Colonic mucosa (tissue), 4 donors: Measurements from ENCODE around the gene CABLES2. TPM values are rescaled to one million over a fixed set of nuclear protein-coding genes. Genes with fewer than 3 reads are reported as not detected.

Experiments
- DNase-seq: peaks from one replicate; pipeline ENCODE4 v3.0.0-alpha.2; 2020
- H3K27ac ChIP-seq: fragments of 200-600 bp; one replicate; pipeline ENCODE4 v1.8.0; 2021
- H3K27me3 ChIP-seq: fragments of 200-600 bp; one replicate; pipeline ENCODE4 v1.8.0; 2021
- H3K36me3 ChIP-seq: fragments of 200-600 bp; one replicate; pipeline ENCODE4 v1.8.0; 2021
- H3K4me1 ChIP-seq: fragments of 200-600 bp; one replicate; pipeline ENCODE4 v1.8.0; 2021; ENCODE audit warnings: mild to moderate bottlenecking
- H3K4me3 ChIP-seq: fragments of 200-600 bp; one replicate; pipeline ENCODE4 v1.8.0; 2021
- H3K9ac ChIP-seq, 2 donors: one replicate each; pipeline ENCODE4 v1.7.0; 2013; ENCODE audit warnings: control low read depth in 2 of 2, low read depth in 2 of 2, low read length in 2 of 2
- H3K9me3 ChIP-seq: fragments of 200-600 bp; one replicate; pipeline ENCODE4 v1.8.0; 2021
- intact Hi-C: fragments of 100-400 bp; cut with DNase I; formaldehyde crosslinking; loops from one replicate; pipeline ENCODE4 v1.14.1; 2022
- total RNA-seq, 2 donors: library from RNA; stranded (reverse); fragmentation: NEBNext Ultra II Directional in 1 of 2; extraction: Animal tissue kit (Norgen Biotek cat#: 25700) in 1 of 2; gene quantifications; one replicate each; pipeline ENCODE4 v1.2.1, GENCODE V29; 2021
- TF ChIP-seq, protein P1 (sequence below): fragments of 200-600 bp; IDR thresholded peaks from one replicate; pipeline ENCODE4 v1.8.0; 2022; ENCODE audit warnings: antibody characterized with exemption, mild to moderate bottlenecking
- donor health status: healthy.
- donor health status: DM: no; HTN: no; CAD: no.
- donor health status: DM: no; HTN: no; CAD: no.

The CABLES2 gene
- total RNA-seq, 2 donors from 2014 or later: 7.8 to 10.5 TPM

DNA sequence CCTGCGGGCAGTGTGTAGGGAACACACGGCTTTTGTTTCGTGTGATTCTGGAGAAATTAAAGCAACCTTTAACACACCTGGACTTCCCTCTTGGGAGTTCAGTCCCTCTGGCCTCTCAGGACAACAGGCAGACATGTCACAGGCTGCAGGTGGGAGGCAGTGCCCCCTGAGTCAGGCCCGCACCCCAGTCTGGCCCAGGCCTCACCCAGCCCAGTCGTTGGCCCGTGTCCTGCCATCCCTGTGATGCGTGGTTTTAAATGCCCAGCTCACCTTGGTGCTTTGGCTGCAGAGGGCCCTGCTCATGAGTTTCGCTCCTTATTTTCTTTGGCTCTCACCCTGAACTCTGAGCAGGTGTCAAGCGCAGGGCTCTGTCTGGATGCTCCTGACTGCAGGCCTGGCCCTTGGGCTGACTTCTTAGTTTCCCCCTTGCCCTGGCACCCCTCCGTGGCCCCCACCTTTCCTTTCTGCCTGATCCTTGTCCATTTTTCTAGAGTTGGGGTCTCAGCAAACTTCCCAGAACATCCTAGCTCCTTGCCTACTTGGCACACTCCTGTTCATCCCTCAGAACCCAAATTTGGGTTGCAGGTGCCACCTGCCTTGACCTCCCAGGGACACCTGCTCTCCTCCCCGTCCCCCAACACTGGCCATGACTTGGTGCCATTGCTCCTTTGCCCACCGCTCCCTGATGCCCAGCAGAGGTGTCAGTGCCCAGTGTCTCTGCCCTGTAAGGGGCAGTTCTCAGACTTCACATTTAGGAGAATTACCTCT, 2.2 kb upstream of the CABLES2 start:
- DNase-seq: no peak
- TF ChIP-seq, protein P1, sequence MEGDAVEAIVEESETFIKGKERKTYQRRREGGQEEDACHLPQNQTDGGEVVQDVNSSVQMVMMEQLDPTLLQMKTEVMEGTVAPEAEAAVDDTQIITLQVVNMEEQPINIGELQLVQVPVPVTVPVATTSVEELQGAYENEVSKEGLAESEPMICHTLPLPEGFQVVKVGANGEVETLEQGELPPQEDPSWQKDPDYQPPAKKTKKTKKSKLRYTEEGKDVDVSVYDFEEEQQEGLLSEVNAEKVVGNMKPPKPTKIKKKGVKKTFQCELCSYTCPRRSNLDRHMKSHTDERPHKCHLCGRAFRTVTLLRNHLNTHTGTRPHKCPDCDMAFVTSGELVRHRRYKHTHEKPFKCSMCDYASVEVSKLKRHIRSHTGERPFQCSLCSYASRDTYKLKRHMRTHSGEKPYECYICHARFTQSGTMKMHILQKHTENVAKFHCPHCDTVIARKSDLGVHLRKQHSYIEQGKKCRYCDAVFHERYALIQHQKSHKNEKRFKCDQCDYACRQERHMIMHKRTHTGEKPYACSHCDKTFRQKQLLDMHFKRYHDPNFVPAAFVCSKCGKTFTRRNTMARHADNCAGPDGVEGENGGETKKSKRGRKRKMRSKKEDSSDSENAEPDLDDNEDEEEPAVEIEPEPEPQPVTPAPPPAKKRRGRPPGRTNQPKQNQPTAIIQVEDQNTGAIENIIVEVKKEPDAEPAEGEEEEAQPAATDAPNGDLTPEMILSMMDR: no peak
- no peaks in the 10 kb centered on the region for H3K9me3 ChIP-seq
- H3K27me3 ChIP-seq: no peaks in the 10 kb centered on the region
- H3K9ac ChIP-seq: peak overlapping the region in 1 of 2 donors; percentile 78
- intact Hi-C loops: no loop called here
- peaks cover 29% of the 10 kb centered on the region for H3K4me1 ChIP-seq
- no peaks in the 10 kb centered on the region for H3K36me3 ChIP-seq
- H3K27ac ChIP-seq: peak overlapping the region; percentile 85
- no peak overlapping the region for H3K4me3 ChIP-seq

DNA sequence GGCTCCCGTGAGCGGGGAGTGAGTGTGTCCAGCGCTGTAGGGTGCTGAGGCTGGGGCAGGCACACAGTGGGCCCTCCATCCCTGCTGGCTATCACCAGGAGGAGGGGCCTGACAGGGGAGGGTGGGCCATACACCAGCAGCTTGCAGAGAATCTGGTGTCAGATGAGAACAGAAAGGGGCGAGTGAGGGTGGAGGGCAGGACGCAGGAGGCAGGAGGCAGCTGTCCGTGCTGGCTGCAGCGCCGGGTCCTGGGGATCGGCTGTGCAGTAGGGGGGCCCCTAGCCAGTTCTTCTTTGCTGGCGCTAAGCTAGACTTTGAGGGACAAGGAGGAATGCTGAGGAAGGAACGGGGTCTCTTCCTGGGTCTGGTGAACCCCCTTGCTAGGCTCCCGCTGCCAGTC, 1.6 kb upstream of the CABLES2 start:
- TF ChIP-seq, protein P1: no peak
- intact Hi-C loops: no loop called here
- H3K4me1 ChIP-seq: peaks cover 23% of the 10 kb centered on the region
- no peak overlapping the region for H3K4me3 ChIP-seq
- H3K9me3 ChIP-seq: no peaks in the 10 kb centered on the region
- no peaks in the 10 kb centered on the region for H3K36me3 ChIP-seq
- no peak for DNase-seq
- peak overlapping the region in 1 of 2 donors; percentile 70 for H3K9ac ChIP-seq
- no peak overlapping the region for H3K27ac ChIP-seq
- no peaks in the 10 kb centered on the region for H3K27me3 ChIP-seq

DNA sequence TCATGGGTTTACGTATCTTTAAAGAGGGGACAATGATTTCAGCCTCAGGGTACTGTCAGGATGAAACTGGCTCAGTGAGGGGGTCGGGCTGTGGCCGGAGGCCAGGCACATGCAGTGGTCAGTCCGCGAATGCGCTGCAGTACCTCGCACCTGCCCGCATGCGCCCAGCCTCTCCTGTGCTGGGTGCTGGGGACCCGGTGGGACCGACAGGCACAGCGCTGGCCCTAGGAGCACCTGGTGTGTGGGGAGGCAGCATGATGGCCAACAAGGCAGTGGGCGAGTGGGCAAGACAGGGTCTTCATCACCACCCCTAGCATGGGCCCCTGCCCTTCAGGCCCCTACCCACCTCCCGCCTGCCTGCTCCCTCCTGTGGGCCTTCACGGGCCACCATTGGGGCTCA, 970 bp upstream of the CABLES2 start:
- peaks cover 19% of the 10 kb centered on the region for H3K4me1 ChIP-seq
- no peaks in the 10 kb centered on the region for H3K27me3 ChIP-seq
- TF ChIP-seq, protein P1: no peak
- H3K4me3 ChIP-seq: no peak overlapping the region
- no peak for DNase-seq
- peak overlapping the region; percentile 45 for H3K27ac ChIP-seq
- intact Hi-C loops: no loop called here
- H3K9me3 ChIP-seq: no peaks in the 10 kb centered on the region
- H3K36me3 ChIP-seq: no peaks in the 10 kb centered on the region
- H3K9ac ChIP-seq: peak overlapping the region; percentile 69 to 70

DNA sequence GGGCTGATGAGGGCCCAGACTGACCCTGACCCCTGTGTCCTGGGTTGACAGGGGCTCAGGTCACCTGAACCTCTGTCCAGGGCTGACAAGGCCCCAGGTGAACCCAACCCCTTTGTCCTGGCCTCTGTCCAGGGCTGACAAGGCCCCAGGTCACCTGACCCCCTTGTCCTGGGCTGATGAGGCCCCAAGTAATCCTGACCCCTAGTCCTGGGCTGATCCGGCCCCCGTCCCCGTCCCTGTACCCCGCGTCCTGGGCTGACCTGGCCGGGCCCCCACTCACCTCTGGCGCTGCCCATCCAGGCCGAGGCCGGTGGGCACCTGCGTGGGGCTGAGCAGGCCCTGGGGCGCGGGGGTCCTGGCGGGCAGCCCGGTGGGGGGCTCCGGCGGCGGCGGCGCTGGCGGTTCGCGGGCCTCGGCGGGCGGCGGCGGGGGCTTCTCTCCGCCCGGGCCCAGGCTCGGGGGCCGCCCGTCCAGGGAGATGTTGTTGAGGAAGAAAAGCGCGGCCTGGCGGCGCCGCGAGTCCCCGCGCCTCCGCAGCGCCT, 379 bp downstream of the CABLES2 start:
- Histone ChIP-seq H3K4me1 (peaks cover 19% of the 10 kb centered on the region), H3K4me3 (peak overlapping the region; percentile 65), H3K9me3 (no peaks in the 10 kb centered on the region), H3K27ac (no peak overlapping the region), H3K36me3 (no peaks in the 10 kb centered on the region), H3K27me3 (no peaks in the 10 kb centered on the region), H3K9ac (peak overlapping the region; percentile 56 to 95)
- intact Hi-C loops: no loop called here
- TF ChIP-seq, protein P1: no peak
- DNase-seq: peak; percentile 42

DNA sequence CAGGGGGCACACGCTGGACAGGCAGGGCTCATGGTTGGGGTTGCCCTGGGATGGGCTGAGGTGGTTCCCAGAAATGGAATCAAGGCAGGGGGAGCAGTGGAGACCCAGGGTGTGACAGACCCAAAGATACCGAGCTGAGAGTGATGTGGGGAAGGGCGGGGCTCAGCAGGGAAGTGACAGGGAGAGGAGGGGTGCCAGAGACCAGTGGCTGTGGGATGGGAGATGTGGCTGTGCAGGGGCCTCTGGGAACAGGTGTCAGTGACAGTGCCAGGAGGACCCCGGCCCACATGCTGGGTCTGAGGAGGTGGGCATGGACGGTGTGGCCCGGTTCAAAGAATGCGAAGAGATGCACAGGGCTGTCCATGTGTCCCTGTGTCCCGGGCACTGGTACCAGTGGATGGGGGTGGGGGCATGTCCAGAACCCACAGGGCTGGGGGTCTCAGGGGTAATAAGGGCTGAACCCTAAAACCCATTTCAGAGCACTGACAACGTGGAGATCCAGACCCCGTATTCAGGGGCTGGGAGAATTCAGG, 1.0 kb downstream of the CABLES2 start:
- intact Hi-C loops: no loop called here
- no peaks in the 10 kb centered on the region for H3K36me3 ChIP-seq
- H3K4me1 ChIP-seq: peaks cover 19% of the 10 kb centered on the region
- peak overlapping the region; percentile 56 to 95 for H3K9ac ChIP-seq
- H3K4me3 ChIP-seq: peak overlapping the region; percentile 65
- no peak overlapping the region for H3K27ac ChIP-seq
- TF ChIP-seq, protein P1: no peak
- H3K9me3 ChIP-seq: no peaks in the 10 kb centered on the region
- H3K27me3 ChIP-seq: no peaks in the 10 kb centered on the region
- no peak for DNase-seq
